HFFc6 (cell line): ENCODE results near the gene ATIC. TPM values are rescaled to one million over a fixed set of nuclear protein-coding genes. Genes with fewer than 3 reads are reported as not detected.

Source experiments
- DNase-seq: peaks from one replicate; pipeline ENCODE4 v3.0.0-alpha.2; 2018
- H3K27ac Mint-ChIP-seq: 2 replicates; pipeline ENCODE4 v1.8.0; 2020; ENCODE audit warnings: mild to moderate bottlenecking, mixed read lengths
- H3K27me3 Mint-ChIP-seq: 2 replicates; pipeline ENCODE4 v1.8.0; 2021; ENCODE audit warnings: mild to moderate bottlenecking, moderate library complexity, mixed read lengths; ENCODE audit not compliant: insufficient read depth
- H3K36me3 Mint-ChIP-seq: 2 replicates; pipeline ENCODE4 v1.8.0; 2021; ENCODE audit warnings: low read depth, mixed read lengths
- H3K4me1 Mint-ChIP-seq: 2 replicates; pipeline ENCODE4 v1.8.0; 2020; ENCODE audit warnings: low read depth, mixed read lengths
- H3K4me3 Mint-ChIP-seq: 2 replicates; pipeline ENCODE4 v1.8.0; 2020; ENCODE audit warnings: mild to moderate bottlenecking, moderate library complexity, mixed read lengths
- H3K9me3 Mint-ChIP-seq: 2 replicates; pipeline ENCODE4 v1.8.0; 2020; ENCODE audit warnings: mild to moderate bottlenecking, mixed read lengths
- total RNA-seq, 6 experiments: library from RNA; stranded (reverse); fragmentation: NEBNext Ultra II Directional; extraction: Animal tissue kit (Norgen Biotek cat#: 25700); gene quantifications; 2 replicates in 1 of 6; 3 replicates in 5 of 6; pipeline ENCODE4 v1.2.3, GENCODE V29; 2021
- TF ChIP-seq, protein P1 (sequence below): fragments of 200-600 bp; sonication (generic); IDR thresholded peaks from 2 replicates; pipeline ENCODE4 v1.5.0; 2021; ENCODE audit warnings: antibody characterized with exemption, mild to moderate bottlenecking

The ATIC gene
- total RNA-seq, 6 experiments from 2014 or later: 137 to 156 (median 150) TPM

DNA sequence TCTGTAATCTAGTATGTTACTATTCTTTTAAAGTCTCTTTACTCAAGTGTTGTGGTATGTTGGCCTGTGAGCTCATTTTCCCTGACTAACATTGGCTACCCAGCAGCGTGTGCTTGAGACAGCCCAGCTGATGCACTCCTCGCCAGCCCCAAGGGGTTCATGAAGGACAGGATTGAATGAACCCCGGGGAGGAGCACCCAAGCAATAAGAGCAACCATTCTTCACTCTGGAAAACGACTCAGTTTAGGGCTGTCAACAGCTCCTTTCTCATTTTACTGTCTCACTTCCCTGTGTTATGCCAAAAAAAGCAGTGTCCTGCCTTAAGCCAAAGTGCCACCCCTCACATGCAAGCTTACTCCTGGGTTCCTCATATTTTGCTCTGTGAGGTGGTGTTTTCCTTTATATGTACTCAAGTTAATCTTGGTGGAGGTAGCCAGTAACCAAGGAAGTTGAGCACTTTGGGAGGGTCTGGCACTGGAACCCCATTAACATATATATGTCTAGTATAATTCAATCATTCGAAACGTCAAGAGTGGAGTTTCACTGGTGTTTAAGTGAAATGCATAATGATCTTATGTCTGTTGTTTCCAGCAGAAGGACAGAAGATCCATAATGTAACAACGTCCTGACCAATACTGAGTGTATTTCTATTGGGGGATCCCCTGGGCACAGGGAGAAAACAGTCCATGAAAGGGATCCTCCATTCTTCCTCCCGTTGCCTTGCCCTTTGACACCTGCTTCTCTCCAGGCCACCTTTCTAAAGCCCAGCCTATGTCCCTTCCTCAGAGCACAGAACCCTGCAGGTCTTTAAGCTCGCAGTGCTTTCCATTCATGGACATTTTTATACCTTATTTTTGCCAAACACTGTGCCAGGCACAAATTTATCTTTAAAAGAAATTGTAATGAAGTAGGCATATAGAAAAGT lies 43.2 kb downstream of the ATIC start:
- Mint-ChIP-seq H3K36me3 (peaks cover 26% of the 10 kb centered on the region), H3K27ac (peak overlapping the region; percentile 23; the same call in 1 of the 2 replicates), H3K27me3 (peaks cover 30% of the 10 kb centered on the region), H3K4me1 (peaks cover 22% of the 10 kb centered on the region), H3K9me3 (peaks cover 4% of the 10 kb centered on the region; the same call in 1 of the 2 replicates), H3K4me3 (peak overlapping the region; percentile 4; the same call in 1 of the 2 replicates)
- DNase-seq: no peak
- TF ChIP-seq, protein P1, sequence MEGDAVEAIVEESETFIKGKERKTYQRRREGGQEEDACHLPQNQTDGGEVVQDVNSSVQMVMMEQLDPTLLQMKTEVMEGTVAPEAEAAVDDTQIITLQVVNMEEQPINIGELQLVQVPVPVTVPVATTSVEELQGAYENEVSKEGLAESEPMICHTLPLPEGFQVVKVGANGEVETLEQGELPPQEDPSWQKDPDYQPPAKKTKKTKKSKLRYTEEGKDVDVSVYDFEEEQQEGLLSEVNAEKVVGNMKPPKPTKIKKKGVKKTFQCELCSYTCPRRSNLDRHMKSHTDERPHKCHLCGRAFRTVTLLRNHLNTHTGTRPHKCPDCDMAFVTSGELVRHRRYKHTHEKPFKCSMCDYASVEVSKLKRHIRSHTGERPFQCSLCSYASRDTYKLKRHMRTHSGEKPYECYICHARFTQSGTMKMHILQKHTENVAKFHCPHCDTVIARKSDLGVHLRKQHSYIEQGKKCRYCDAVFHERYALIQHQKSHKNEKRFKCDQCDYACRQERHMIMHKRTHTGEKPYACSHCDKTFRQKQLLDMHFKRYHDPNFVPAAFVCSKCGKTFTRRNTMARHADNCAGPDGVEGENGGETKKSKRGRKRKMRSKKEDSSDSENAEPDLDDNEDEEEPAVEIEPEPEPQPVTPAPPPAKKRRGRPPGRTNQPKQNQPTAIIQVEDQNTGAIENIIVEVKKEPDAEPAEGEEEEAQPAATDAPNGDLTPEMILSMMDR: no peak

DNA sequence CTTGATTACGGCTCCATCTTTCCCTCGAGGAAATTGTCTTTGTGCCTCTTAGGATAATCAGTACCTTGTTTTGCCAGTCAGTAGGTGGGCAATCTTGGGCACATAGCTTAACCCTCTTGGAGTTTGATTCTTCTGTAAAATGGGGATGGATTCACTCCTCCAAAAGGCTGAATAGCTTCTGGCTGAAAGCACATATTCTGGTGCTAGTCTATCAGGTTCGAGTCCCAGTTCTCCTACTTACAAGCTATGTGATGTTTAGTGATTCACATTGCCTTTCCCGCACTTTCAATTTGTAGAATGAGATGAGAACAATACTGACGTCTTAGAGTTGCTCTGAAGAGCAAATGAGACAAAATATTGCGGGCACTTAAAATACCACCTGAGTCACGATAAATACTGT lies 43.9 kb downstream of the ATIC start:
- 0 out of 2 replicates have a peak overlapping the region, but pooled peaks have one; percentile 12 for H3K27ac Mint-ChIP-seq
- peaks cover 22% of the 10 kb centered on the region for H3K4me1 Mint-ChIP-seq
- peaks cover 22% of the 10 kb centered on the region for H3K36me3 Mint-ChIP-seq
- TF ChIP-seq, protein P1: no peak
- DNase-seq: no peak
- H3K4me3 Mint-ChIP-seq: no peak overlapping the region
- H3K27me3 Mint-ChIP-seq: peaks cover 34% of the 10 kb centered on the region
- H3K9me3 Mint-ChIP-seq: peaks cover 4% of the 10 kb centered on the region; the same call in 1 of the 2 replicates

DNA sequence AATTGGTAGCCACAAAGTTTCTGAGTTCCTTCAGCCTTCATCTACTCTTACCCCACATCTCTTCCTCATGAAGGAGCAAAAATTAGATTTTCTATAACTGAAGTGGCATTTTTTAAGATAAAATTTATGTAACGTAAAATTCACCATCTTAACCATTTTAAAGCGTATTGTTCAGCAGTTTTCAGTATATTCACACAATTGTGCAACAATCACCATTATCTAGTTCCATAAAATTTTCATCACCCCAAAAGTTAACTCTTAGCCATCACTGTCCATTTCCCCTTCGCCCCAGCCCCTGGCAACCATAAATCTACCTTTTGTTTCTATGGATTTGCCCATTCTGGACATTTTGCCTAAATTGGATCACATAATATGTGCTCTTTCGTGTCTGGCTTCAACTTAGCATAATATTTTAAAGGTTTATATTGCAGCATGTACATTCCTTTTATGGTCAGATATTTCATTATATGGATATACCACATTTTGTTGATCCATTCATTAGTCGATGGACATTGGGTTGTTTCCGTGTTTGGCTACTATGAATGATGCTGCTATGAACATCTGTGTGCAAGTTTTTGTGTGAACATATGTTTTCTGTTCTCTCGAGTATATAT lies 44.6 kb downstream of the ATIC start:
- TF ChIP-seq, protein P1: no peak
- Mint-ChIP-seq H3K4me1 (peaks cover 25% of the 10 kb centered on the region), H3K27ac (peak overlapping the region; percentile 20), H3K36me3 (peaks cover 21% of the 10 kb centered on the region), H3K27me3 (peaks cover 36% of the 10 kb centered on the region), H3K4me3 (peak overlapping the region; percentile 12; the same call in 1 of the 2 replicates), H3K9me3 (peaks cover 4% of the 10 kb centered on the region; the same call in 1 of the 2 replicates)
- DNase-seq: no peak

DNA sequence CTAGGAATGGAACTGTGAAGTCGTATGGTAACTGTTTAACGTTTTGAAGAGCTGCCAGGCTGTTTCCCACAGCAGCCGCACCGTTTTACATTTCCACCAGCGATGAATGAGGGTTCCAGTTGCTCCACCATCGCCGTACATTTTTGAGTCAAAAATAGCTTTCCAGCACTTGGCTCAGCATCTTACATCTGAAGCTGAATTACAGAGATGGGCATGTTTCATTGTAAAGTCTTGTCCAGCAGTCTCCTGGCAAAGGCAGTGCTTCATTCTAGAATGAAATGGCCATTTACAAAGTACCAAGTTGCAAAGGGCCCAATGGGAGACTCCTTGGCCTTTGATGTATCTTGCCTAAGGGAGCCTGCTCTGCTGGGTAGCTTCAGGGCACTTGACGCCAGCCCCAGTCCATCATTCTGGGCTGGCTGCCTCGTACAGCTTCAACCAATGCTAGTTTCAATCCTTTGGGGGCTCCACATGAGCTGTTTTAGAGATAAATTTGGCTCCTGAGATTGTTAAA lies 45.1 kb downstream of the ATIC start:
- TF ChIP-seq, protein P1: no peak
- peaks cover 36% of the 10 kb centered on the region for H3K27me3 Mint-ChIP-seq
- peak overlapping the region; percentile 20 for H3K27ac Mint-ChIP-seq
- peaks cover 4% of the 10 kb centered on the region; the same call in 1 of the 2 replicates for H3K9me3 Mint-ChIP-seq
- peaks cover 26% of the 10 kb centered on the region for H3K4me1 Mint-ChIP-seq
- peak overlapping the region; percentile 29; the same call in 1 of the 2 replicates for H3K4me3 Mint-ChIP-seq
- DNase-seq: no peak
- H3K36me3 Mint-ChIP-seq: peaks cover 21% of the 10 kb centered on the region

DNA sequence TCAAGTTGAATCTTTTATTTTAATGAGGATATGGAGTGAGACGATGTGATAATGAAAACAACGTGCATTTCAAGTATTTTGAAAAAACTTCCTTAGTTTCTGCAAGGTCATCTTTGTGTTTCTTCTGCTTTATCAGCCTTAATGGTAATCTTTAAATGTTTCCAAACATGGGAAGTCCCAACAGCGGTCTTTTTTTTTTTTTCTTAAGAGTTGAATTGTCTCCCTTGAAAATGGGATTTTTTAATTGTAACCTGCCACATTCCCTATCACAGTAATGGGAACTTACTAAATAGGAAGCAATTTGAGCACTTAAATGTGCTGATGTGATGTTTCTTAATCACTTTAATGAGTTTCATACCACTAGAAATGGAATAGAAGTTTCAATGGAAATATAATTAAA lies 45.8 kb downstream of the ATIC start:
- DNase-seq: no peak
- Mint-ChIP-seq H3K4me3 (peak overlapping the region; percentile 29; the same call in 1 of the 2 replicates), H3K4me1 (peaks cover 26% of the 10 kb centered on the region), H3K36me3 (peaks cover 26% of the 10 kb centered on the region), H3K9me3 (peaks cover 4% of the 10 kb centered on the region; the same call in 1 of the 2 replicates), H3K27me3 (peaks cover 42% of the 10 kb centered on the region), H3K27ac (peak overlapping the region; percentile 20)
- TF ChIP-seq, protein P1: no peak
